Endothelial cell of umbilical vein (primary cell): ENCODE results near the gene CHRNA1. TPM values are rescaled to one million over a fixed set of nuclear protein-coding genes. Genes with fewer than 3 reads are reported as not detected.

ENCODE experiments used
- BruUV-seq: library from RNA; stranded (reverse); fragments of 400-500 nt; replicated peaks from 2 replicates; lab custom pipeline; 2021; lab: Mats Ljungman, UMichigan
- CTCF ChIA-PET: fragments of 300-600, 350-600 bp; sonication (Branson Sonifier 250); formaldehyde crosslinking; loops from one replicate; lab custom pipeline; 2021; ENCODE audit warnings: antibody characterized with exemption, inconsistent platforms; lab: Charles Lee
- POLR2A ChIA-PET: fragments of 300-600, 350-600 bp; sonication (Branson Sonifier 250); formaldehyde crosslinking; loops from one replicate; lab custom pipeline; 2021; ENCODE audit warnings: antibody characterized with exemption, inconsistent platforms; lab: Charles Lee
- DNase-seq: peaks from one replicate; pipeline ENCODE4 v3.0.0-alpha.2; 2011; ENCODE audit warnings: low read depth, low spot score
- FAIRE-seq: peaks from 2 replicates; lab custom pipeline; 2011; peaks lifted over from hg19 to GRCh38; lab: Jason Lieb, UNC
- H2AFZ ChIP-seq: 2 replicates; pipeline ENCODE4 v1.6.0; 2012; ENCODE audit warnings: low read depth, low read length, control low read depth, inconsistent platforms
- H3K27ac ChIP-seq: 2 replicates; pipeline ENCODE4 v1.5.1; 2011; ENCODE audit warnings: low read depth, mild to moderate bottlenecking, control low read depth, low read length, moderate library complexity; ENCODE audit not compliant: insufficient read depth
- H3K27me3 ChIP-seq, 2 experiments: 2 replicates each; pipeline versions ENCODE4 v1.6.0 to v1.6.1; 2011; ENCODE audit warnings: low read length in 2 of 2, mixed read lengths in 1 of 2; ENCODE audit not compliant: control insufficient read depth in 2 of 2, insufficient read depth in 2 of 2
- H3K36me3 ChIP-seq, 2 experiments: 2 replicates in 1 of 2; 3 replicates in 1 of 2; pipeline ENCODE4 v1.5.1; 2011; ENCODE audit warnings: low read length in 2 of 2, mild to moderate bottlenecking in 1 of 2, moderate library complexity in 1 of 2; ENCODE audit not compliant: control insufficient read depth in 2 of 2, insufficient read depth in 2 of 2; ENCODE audit errors: extremely low read depth in 1 of 2
- H3K4me1 ChIP-seq: 3 replicates; pipeline ENCODE4 v1.5.1; 2011; ENCODE audit warnings: mild to moderate bottlenecking, low read length; ENCODE audit not compliant: control insufficient read depth, insufficient read depth; ENCODE audit errors: extremely low read depth
- H3K4me2 ChIP-seq: 2 replicates; pipeline ENCODE4 v1.6.1; 2011; ENCODE audit warnings: low read length, control low read depth, mixed read lengths; ENCODE audit not compliant: insufficient read depth
- H3K4me3 ChIP-seq, 3 experiments: fragments of 200-600 bp in 1 of 3; sonication (generic), shearing (Covaris generic) in 1 of 3; replicated peaks in 1 of 3; 2 replicates each; pipeline ENCODE4 v1.5.1; 2011 to 2016; ENCODE audit warnings: control low read depth in 3 of 3, low read length in 3 of 3, mild to moderate bottlenecking in 2 of 3, inconsistent platforms in 1 of 3, low read depth in 1 of 3, moderate library complexity in 1 of 3; ENCODE audit not compliant: insufficient read depth in 1 of 3
- H3K79me2 ChIP-seq: 2 replicates; pipeline ENCODE4 v1.6.0; 2012; ENCODE audit warnings: low read length, inconsistent platforms; ENCODE audit not compliant: control insufficient read depth, insufficient read depth
- H3K9ac ChIP-seq: replicated peaks from 2 replicates; pipeline ENCODE3; 2011; ENCODE audit warnings: low read length, control low read depth; ENCODE audit not compliant: insufficient read depth; ENCODE audit errors: extremely low read depth
- H3K9me1 ChIP-seq: replicated peaks from 3 replicates; pipeline ENCODE4 v1.6.0; 2011; ENCODE audit warnings: mild to moderate bottlenecking, low read length; ENCODE audit not compliant: control insufficient read depth, insufficient read depth; ENCODE audit errors: extremely low read depth
- H3K9me3 ChIP-seq: replicated peaks from 2 replicates; pipeline ENCODE4 v1.5.1; 2012; ENCODE audit warnings: low read length, inconsistent platforms; ENCODE audit not compliant: control insufficient read depth, insufficient read depth
- H4K20me1 ChIP-seq: replicated peaks from 2 replicates; pipeline ENCODE3; 2011; ENCODE audit warnings: mild to moderate bottlenecking, low read length; ENCODE audit not compliant: control insufficient read depth, insufficient read depth; ENCODE audit errors: extremely low read depth
- EZH2 ChIP-seq: IDR thresholded peaks from 2 replicates; pipeline ENCODE4 v1.6.1; 2012; ENCODE audit warnings: borderline replicate concordance, low read depth, mild to moderate bottlenecking, moderate library complexity, low read length, inconsistent platforms; ENCODE audit not compliant: severe bottlenecking
- MYC ChIP-seq: IDR thresholded peaks from one replicate; pipeline ENCODE4 v1.6.1; 2011; ENCODE audit warnings: mild to moderate bottlenecking, low read depth, low read length
- dilution Hi-C: fragments of 300-500 bp; cut with MboI; formaldehyde crosslinking; loops from one replicate; pipeline ENCODE4 v1.15.0; 2019; ENCODE audit warnings: low sequenced_read_pairs; ENCODE audit not compliant: extremely low pct_ligation_motif_present
- intact Hi-C: fragments of 100-400 bp; cut with micrococcal nuclease; formaldehyde crosslinking; loops from one replicate; pipeline ENCODE4 v1.10.0; 2022
- polyA plus RNA-seq, 4 experiments: library from polyadenylated mRNA; depleted of rRNA in 3 of 4; stranded (reverse) in 3 of 4; unstranded in 1 of 4; fragments of >200 nt; gene quantifications; 2 replicates each; pipeline versions ENCODE4 v1.2.1 to v1.2.3, GENCODE V29; 2011 to 2012; ENCODE audit warnings: missing spikeins in 1 of 4
- total RNA-seq: library from RNA; stranded (reverse); gene quantifications from 2 replicates; pipeline ENCODE4 v1.2.3, GENCODE V29; 2021
- TF ChIP-seq, protein P1 (sequence below): IDR thresholded peaks from 2 replicates; pipeline ENCODE4 v1.6.1; 2011; ENCODE audit not compliant: insufficient read depth, insufficient read length

CHRNA1 gene
- total and polyA plus RNA-seq, 2 donors (not counting 3 experiments of a cell fraction or from before 2014, with no cell fraction given) = 11.3 to 18.2 TPM

GRCh38 chr2:174796319-174796771 lies 32.1 kb upstream of the CHRNA1 start:
- Histone ChIP-seq H3K4me3 (no peak overlapping the region), H3K79me2 (no peaks in the 10 kb centered on the region), H3K4me2 (no peak overlapping the region), H3K27ac (no peak overlapping the region), H3K36me3 (peaks cover 3% of the 10 kb centered on the region in 2 experiments), H3K9me3 (no peaks in the 10 kb centered on the region), H3K4me1 (peaks cover 5% of the 10 kb centered on the region), H2AFZ (no peak overlapping the region), H4K20me1 (no peaks in the 10 kb centered on the region), H3K9ac (no peak overlapping the region), H3K9me1 (no peaks in the 10 kb centered on the region), H3K27me3 (no peaks in the 10 kb centered on the region)
- DNase-seq (no peak), FAIRE-seq (no peak)
- CTCF ChIA-PET = interaction anchor here (1.0 to 1.6 kb wide), 2 partner anchors 15 to 25 kb away, joined by 3 to 4 read pairs; no protein-coding TSS in a partner anchor
- no TSS peak for BruUV-seq
- POLR2A ChIA-PET = no interaction called here
- intact Hi-C loops (no loop called here), dilution Hi-C loops (no loop called here)
- TF ChIP-seq MYC (no peak), EZH2 (no peak)

DNA sequence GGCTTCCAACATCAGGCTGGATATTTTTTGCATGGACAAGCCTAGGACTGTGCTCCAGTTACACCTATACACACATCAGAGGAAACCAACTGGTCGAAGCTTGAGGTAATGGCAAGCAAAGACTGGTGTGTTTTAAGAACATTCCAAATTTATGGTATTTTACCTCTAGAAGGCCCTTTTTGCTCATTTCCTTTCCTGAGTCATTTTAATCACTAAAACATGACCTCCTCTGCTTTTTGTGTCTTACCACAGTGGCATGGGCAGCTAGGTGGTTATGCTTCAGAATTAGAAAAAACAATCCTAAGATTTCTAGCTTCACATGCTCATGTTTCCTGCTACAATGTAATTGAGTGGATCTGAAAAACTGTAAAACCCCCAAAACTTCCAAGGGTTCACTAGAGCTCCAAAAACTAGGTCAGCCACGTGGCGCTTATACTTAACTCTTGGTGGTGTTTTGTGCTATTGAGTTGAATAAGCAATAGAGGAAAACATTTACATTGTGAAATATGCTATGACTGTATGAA lies 30.6 kb upstream of the CHRNA1 start:
- no TSS peak for BruUV-seq
- POLR2A ChIA-PET = no interaction called here

More for the DNA sequence above, 30.6 kb upstream of the CHRNA1 start:
- no peak overlapping the region for H3K27ac ChIP-seq
- H4K20me1 ChIP-seq = no peaks in the 10 kb centered on the region
- FAIRE-seq (no peak), DNase-seq (no peak)
- no peaks in the 10 kb centered on the region for H3K79me2 ChIP-seq
- H3K9me3 ChIP-seq = no peaks in the 10 kb centered on the region
- H3K9ac ChIP-seq = no peak overlapping the region
- H3K4me2 ChIP-seq = no peak overlapping the region
- no peak overlapping the region for H3K4me3 ChIP-seq
- TF ChIP-seq, protein P1, sequence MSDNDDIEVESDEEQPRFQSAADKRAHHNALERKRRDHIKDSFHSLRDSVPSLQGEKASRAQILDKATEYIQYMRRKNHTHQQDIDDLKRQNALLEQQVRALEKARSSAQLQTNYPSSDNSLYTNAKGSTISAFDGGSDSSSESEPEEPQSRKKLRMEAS = no peak
- H3K36me3 ChIP-seq = peaks cover 3% of the 10 kb centered on the region in 2 experiments
- H3K27me3 ChIP-seq = no peaks in the 10 kb centered on the region
- H3K9me1 ChIP-seq = no peaks in the 10 kb centered on the region
- CTCF ChIA-PET = interaction anchor here (0.7 to 7.4 kb wide), 4 partner anchors 11 to 87 kb away, joined by 3 to 48 read pairs (median 4); no protein-coding TSS in a partner anchor
- no peak overlapping the region for H2AFZ ChIP-seq
- dilution Hi-C loops (no loop called here), intact Hi-C loops (no loop called here)
- H3K4me1 ChIP-seq = peaks cover 5% of the 10 kb centered on the region
